HG03378 (cell line): Measurements from ENCODE around the gene SDCBP2.

Experiments
- ATAC-seq: cut with Tn5 transposase; IDR thresholded peaks from one replicate; pipeline ENCODE4 v1.9.1; 2021; ENCODE audit warnings: mild to moderate bottlenecking, moderate library complexity; ENCODE audit not compliant: unreplicated experiment

SDCBP2 gene

DNA sequence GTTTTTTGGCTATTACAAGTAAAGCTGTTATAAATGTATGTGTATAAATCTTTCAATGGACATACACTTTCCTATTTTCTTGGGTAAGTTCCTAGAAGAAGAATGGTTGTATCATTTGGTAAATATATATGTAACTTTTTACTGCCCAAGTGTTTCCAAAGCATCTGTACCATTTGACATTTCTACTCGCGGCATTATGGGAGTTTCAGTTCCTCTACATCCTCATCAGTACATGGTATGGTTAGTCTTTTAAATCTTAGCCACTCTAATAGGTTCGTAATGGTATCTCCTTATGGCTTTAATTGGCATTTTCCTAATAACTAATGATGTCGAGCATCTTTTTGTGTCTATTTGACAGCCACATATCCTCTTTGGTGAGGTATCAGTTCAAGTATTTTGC is 49.9 kb downstream of the SDCBP2 start:
- no peak for ATAC-seq

DNA sequence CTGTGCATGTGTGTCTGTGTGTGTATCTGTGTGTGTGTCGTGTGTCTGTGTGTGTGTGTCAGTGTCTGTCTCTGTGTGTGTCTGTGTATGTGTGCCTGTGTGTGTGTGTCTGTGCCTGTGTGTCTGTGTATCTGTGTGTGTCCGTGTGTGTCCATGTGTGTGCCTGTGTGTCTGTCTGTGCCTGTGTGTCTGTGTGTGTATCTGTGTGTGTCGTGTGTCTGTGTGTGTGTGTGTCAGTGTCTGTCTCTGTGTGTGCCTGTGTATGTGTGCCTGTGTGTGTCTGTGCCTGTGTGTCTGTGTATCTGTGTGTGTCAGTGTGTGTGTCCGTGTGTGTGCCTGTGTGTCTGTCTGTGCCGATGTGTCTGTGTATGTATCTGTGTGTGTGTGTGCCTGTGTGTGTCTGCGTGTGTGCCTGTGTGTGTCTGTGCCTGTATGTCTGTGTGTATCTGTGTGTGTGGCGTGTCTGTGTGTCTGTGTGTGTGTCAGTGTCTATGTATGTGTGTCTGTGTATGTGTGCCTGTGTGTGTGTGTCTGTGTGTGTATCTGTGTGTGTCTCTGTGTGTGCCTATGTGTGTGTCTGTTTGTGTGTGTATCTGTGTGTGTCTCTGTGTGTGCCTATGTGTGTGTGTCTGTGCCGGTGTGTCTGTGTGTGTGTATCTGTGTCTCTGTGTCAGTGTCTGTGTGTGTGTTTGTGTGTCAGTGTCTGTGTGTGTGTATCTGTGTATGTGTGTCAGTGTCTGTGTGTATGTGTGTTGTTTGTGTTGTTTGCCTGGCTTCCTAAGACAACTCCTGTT is 51.2 kb downstream of the SDCBP2 start:
- ATAC-seq = no peak

DNA sequence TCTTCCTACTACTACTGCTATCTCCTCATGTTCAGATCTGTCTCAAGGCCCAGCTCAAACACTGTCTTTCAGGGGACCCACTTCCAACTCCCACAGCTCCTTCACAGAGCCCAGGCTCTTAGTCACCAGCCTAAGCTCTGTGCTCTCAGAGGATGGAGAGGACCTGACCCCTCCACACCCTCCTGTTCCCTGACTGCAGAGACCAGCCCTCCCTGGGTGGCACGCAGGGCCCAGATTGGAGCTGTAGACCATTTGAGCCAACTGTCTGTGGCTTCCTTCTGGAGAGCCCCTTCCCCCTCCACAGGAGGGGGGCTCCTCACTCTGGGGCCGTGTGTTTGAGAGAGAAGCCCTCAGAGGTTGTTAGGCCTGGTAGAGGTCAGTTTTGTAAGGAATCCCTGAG is 53.0 kb downstream of the SDCBP2 start:
- ATAC-seq = no peak

- ATAC-seq = no peak
These were observed 54.2 kb downstream of the SDCBP2 start for GRCh38 chr20:1274485-1275311.

- ATAC-seq = no peak
These were observed 55.6 kb downstream of the SDCBP2 start for GRCh38 chr20:1273366-1273765.

GRCh38 chr20:1272368-1273100 is 56.4 kb downstream of the SDCBP2 start:
- ATAC-seq = no peak

GRCh38 chr20:1269850-1270249 is 59.1 kb downstream of the SDCBP2 start:
- ATAC-seq = no peak

DNA sequence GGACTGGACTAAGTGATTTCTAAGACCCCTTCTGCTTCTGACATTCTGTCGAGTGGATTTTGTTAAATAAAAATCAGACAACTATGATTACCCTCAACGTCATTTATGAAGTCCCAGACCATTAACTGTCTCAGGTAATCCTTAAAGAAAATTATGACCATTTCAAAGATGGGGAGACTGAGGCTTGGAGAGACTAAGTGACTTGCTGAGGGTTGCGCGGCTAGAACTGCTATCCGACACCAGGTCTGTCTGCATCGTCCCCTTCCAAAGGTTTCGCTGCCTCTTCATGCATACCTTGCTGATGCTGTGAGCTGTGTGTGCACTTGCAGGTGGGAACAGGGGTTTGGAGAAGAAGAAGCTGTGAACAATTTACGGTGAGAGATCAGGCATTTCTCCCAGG is 59.7 kb downstream of the SDCBP2 start:
- no peak for ATAC-seq

DNA sequence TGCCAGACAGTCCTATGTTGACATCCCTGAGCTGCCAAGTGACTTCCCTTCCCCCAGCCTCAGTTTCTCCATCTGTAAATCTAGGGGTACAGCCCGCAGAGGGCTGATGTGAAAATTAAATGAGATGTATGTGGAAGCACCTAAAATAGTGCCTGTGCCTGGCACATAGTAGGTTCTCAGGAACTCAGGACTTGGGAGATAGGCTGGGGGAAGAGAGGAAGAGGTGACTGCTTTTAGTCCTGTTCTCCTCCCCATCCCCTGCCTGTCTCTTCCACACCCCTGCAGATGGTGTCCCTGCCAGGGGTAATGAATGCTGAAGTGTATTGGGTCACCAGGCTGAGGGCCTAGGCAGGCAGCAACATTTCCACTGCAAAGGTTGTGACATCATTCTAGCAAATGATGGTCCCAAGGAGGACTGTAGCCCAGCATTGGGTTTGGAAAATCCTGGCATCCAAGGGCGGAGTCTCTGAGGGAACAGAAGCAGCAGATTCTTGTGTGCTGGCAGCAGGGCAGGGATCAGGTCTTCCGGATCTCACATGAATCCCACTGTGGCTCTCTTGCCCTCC is 61.0 kb downstream of the SDCBP2 start:
- no peak for ATAC-seq

DNA sequence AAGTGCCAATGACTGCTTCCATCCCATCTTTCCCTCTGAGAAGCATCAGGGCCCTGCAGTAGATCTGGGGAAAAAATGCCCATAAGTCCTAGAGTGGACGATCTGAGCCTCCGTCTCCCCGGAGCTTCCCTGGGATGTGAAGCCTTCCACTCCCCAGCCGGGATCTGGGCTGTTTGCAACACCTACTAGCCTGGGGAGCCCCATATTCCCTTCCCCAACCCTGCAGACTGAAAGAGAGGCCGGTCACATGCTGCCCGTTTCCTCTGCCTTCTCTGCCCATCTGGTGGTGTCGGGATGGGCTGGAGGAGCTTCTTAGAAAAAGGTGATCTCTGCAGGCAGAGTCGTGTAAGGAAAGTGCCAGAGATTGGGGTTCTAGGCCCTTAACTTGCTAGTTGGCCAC is 61.8 kb downstream of the SDCBP2 start:
- no peak for ATAC-seq

DNA sequence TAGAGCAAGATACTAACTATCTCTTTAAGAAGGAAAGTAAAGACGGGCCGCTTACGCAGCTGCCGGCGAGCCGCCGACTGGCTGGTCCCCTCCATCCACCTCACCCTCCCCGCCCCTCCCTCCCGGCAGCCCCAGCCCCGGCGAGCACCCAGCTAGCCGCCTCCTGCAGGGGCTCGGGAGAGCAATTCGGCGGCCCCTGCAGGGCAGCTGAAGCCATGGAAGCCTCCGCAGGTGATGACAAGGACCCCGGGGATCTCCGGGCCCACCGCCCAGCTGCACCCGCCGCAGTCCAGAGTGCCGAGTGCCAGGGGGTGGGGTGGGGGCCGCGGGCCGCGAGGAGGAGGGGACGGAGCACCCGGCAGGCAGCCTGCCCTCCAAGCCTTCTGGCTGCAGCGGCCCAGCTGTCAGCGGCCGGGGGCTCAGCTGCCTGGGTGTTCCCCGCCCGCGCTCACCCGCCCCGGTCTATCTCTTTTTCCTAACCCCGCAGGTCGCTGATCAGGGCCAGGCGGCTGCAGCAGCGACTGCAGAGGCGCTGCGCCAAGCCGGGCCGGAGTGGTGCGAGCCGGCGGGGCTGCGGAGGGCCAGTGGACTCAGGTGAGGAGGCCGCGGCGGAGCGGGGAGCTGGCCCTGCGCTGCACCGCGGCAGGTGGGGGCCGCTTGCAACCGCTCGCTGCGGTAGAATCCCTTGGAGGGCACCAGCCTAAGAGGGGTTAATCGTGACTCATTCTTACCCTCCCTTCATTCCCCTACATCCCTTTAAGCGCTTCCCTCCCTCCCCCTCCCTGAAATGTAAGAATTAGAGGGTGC is 62.6 kb downstream of the SDCBP2 start, which contains the start of gene SNPH:
Gene SNPH (plus strand): TSS at position 128 of the 807 bp plus-strand sequence. CDS start 29,946 bp downstream, outside the sequence.
- ATAC-seq = no peak

DNA sequence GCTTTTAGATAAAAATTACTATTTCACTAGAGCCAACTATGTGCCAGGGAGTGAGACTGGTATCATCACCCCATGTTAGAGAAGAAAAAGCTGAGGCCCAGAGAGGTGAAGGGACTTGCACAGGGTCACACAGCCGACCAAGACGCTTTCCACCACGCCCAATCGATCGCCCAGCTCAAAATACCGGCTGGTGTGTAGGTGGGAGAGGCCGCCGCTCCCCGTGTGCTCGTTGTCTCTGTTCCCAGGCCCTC is 63.1 kb downstream of the SDCBP2 start:
- ATAC-seq = no peak

- ATAC-seq = no peak
These were observed 63.6 kb downstream of the SDCBP2 start for GRCh38 chr20:1265226-1265915.

DNA sequence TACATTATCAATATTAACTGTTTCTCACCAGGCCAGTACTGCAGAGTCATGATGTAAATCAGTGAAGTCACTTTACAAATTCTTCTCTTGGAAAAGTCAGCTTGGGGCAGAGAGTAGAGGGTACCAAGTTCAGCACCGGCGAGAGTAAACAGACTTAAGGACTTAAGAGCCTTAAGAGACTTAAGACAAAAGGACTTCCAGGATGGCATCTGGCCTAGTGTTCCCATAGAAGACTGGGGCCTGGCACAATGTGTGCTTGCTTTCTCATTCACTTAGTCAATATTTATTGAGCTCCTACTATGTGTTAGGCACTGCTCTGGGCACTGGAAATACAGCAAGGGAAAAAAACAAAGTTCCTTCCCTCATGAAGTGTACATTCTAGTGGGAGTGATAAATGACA is 64.2 kb downstream of the SDCBP2 start:
- no peak for ATAC-seq

DNA sequence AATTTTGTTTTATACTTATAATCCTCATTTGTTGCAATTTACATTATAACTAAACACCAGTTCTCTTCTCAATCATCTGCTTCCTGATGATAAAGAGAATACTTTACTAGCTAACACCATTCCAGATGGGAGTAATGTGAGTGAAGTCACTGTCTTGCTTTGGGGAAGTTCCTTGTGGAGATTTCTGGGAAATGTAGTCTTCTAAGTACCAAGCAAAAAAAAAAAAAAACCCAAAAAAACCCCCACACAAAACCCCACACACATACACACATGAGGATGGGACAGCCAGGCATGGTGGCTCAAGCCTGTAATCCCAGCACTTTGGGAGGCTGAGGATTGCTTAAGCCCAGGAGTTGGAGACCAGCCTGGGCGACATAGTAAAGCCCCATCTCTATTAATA is 65.1 kb downstream of the SDCBP2 start:
- no peak for ATAC-seq
